OCI-LY7 (cell line): ENCODE data around the gene CDC42.

Experiments
- EZH2phosphoT487 ChIP-seq: fragments of 200-600 bp; sonication (generic); IDR thresholded peaks from 2 replicates; pipeline ENCODE4 v1.6.1; 2018; ENCODE audit warnings: low read depth, borderline replicate concordance, mild to moderate bottlenecking, mixed run types, antibody characterized with exemption, low read length, moderate library complexity, mixed read lengths
- TF ChIP-seq, protein P1 (sequence below): fragments of 200-600 bp; sonication (generic); conservative IDR thresholded peaks from 2 replicates; pipeline ENCODE4 v1.5.1; 2014; ENCODE audit warnings: mild to moderate bottlenecking, antibody characterized with exemption, low read length, moderate library complexity, mixed read lengths

- TF ChIP-seq, protein P1, sequence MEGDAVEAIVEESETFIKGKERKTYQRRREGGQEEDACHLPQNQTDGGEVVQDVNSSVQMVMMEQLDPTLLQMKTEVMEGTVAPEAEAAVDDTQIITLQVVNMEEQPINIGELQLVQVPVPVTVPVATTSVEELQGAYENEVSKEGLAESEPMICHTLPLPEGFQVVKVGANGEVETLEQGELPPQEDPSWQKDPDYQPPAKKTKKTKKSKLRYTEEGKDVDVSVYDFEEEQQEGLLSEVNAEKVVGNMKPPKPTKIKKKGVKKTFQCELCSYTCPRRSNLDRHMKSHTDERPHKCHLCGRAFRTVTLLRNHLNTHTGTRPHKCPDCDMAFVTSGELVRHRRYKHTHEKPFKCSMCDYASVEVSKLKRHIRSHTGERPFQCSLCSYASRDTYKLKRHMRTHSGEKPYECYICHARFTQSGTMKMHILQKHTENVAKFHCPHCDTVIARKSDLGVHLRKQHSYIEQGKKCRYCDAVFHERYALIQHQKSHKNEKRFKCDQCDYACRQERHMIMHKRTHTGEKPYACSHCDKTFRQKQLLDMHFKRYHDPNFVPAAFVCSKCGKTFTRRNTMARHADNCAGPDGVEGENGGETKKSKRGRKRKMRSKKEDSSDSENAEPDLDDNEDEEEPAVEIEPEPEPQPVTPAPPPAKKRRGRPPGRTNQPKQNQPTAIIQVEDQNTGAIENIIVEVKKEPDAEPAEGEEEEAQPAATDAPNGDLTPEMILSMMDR, result no peak
- no peak for TF ChIP-seq EZH2phosphoT487
Observed at GRCh38 chr1:22133931-22134324, 81.4 kb downstream of the CDC42 start.
